Neuronal stem cell (in vitro differentiated cells): Measurements from ENCODE around the gene TCAIM.

Experiments used
- DNase-seq: peaks from one replicate; pipeline ENCODE4 v3.0.0-alpha.2; 2013; ENCODE audit warnings: low spot score
- H2AFZ ChIP-seq: one replicate; pipeline ENCODE4 v1.6.1; 2013; ENCODE audit warnings: mild to moderate bottlenecking, low read length, inconsistent platforms
- H2AK5ac ChIP-seq: 2 replicates; pipeline ENCODE4 v1.6.1; 2013; ENCODE audit warnings: low read depth, mild to moderate bottlenecking, inconsistent platforms, low read length, moderate library complexity, mixed read lengths
- H2BK120ac ChIP-seq: 2 replicates; pipeline ENCODE4 v1.6.1; 2013; ENCODE audit warnings: low read depth, mild to moderate bottlenecking, inconsistent platforms, low read length, moderate library complexity, mixed read lengths
- H2BK12ac ChIP-seq: one replicate; pipeline ENCODE4 v1.6.1; 2013; ENCODE audit warnings: low read length, inconsistent platforms
- H2BK15ac ChIP-seq: 2 replicates; pipeline ENCODE4 v1.6.1; 2013; ENCODE audit warnings: mild to moderate bottlenecking, low read length, inconsistent platforms, mixed read lengths
- H2BK5ac ChIP-seq: one replicate; pipeline ENCODE4 v1.6.1; 2013; ENCODE audit warnings: inconsistent platforms, mild to moderate bottlenecking, low read length, moderate library complexity
- H3K14ac ChIP-seq: one replicate; pipeline ENCODE4 v1.6.1; 2013; ENCODE audit warnings: low read length, inconsistent platforms
- H3K18ac ChIP-seq: 2 replicates; pipeline ENCODE4 v1.6.1; 2013; ENCODE audit warnings: low read length, inconsistent platforms
- H3K23ac ChIP-seq: 2 replicates; pipeline ENCODE4 v1.6.1; 2013; ENCODE audit warnings: low read depth, mild to moderate bottlenecking, mixed read lengths, low read length, inconsistent platforms; ENCODE audit not compliant: poor library complexity
- H3K27ac ChIP-seq: replicated peaks from 3 replicates; pipeline ENCODE4 v1.5.1; 2013; ENCODE audit warnings: low read length, inconsistent platforms
- H3K27me3 ChIP-seq, 3 experiments: 2 replicates each; pipeline ENCODE4 v1.6.1; 2013; ENCODE audit warnings: low read length in 3 of 3, mild to moderate bottlenecking in 2 of 3, inconsistent platforms in 1 of 3, low read depth in 1 of 3, mixed read lengths in 1 of 3, moderate library complexity in 1 of 3; ENCODE audit not compliant: control insufficient read depth in 3 of 3, insufficient read depth in 3 of 3
- H3K36me3 ChIP-seq, 2 donors: replicated peaks in 1 of 2; 2 replicates each; pipeline ENCODE4 v1.6.1; 2013; ENCODE audit warnings: low read length in 2 of 2; ENCODE audit not compliant: control insufficient read depth in 2 of 2, insufficient read depth in 2 of 2
- H3K4ac ChIP-seq: 2 replicates; pipeline ENCODE4 v1.6.1; 2013; ENCODE audit warnings: inconsistent platforms, mild to moderate bottlenecking, low read length, moderate library complexity
- H3K4me1 ChIP-seq, 2 donors: 1 replicate in 1 of 2; 2 replicates in 1 of 2; pipeline ENCODE4 v1.6.1; 2013; ENCODE audit warnings: low read length in 2 of 2, low read depth in 1 of 2; ENCODE audit not compliant: control insufficient read depth in 2 of 2, insufficient read depth in 1 of 2
- H3K4me2 ChIP-seq: one replicate; pipeline ENCODE4 v1.6.1; 2013; ENCODE audit warnings: mild to moderate bottlenecking, low read length, inconsistent platforms; ENCODE audit not compliant: insufficient read depth, poor library complexity, severe bottlenecking
- H3K4me3 ChIP-seq, 2 donors: 2 replicates each; pipeline ENCODE4 v1.5.1; 2013; ENCODE audit warnings: low read length in 2 of 2, mild to moderate bottlenecking in 2 of 2, inconsistent platforms in 1 of 2, moderate library complexity in 1 of 2
- H3K79me1 ChIP-seq: one replicate; pipeline ENCODE4 v1.6.1; 2013; ENCODE audit warnings: low read depth, mild to moderate bottlenecking, inconsistent platforms, low read length, moderate library complexity
- H3K9ac ChIP-seq: one replicate; pipeline ENCODE4 v1.6.1; 2013; ENCODE audit warnings: mild to moderate bottlenecking, low read depth, low read length, inconsistent platforms; ENCODE audit not compliant: poor library complexity
- H3K9me3 ChIP-seq, 2 donors: replicated peaks in 1 of 2; 2 replicates each; pipeline versions ENCODE3 to v1.6.1; 2013; ENCODE audit warnings: low read length in 2 of 2, mild to moderate bottlenecking in 2 of 2, inconsistent platforms in 1 of 2, low read depth in 1 of 2, mixed read lengths in 1 of 2, moderate library complexity in 1 of 2; ENCODE audit not compliant: control insufficient read depth in 2 of 2, insufficient read depth in 1 of 2
- H4K8ac ChIP-seq: one replicate; pipeline ENCODE4 v1.6.1; 2013; ENCODE audit warnings: low read depth, mild to moderate bottlenecking, inconsistent platforms, low read length, moderate library complexity
- H4K91ac ChIP-seq: one replicate; pipeline ENCODE4 v1.6.1; 2013; ENCODE audit warnings: low read length, low read depth, mild to moderate bottlenecking, inconsistent platforms; ENCODE audit not compliant: poor library complexity
- whole genome bisulfite sequencing, 2 donors: extraction: QIAGEN DNeasy Blood & Tissue Kit; methylation state at CpG; one replicate each; pipeline ENCODE4 v1.1.7; 2013; ENCODE audit warnings: missing lambda C conversion rate in 2 of 2, mixed read lengths in 1 of 2; ENCODE audit not compliant: insufficient read length in 2 of 2, insufficient replicate concordance in 1 of 2; ENCODE audit errors: extremely low coverage in 2 of 2; 5-methylcytosine and 5-hydroxymethylcytosine counted together

Gene TCAIM

DNA sequence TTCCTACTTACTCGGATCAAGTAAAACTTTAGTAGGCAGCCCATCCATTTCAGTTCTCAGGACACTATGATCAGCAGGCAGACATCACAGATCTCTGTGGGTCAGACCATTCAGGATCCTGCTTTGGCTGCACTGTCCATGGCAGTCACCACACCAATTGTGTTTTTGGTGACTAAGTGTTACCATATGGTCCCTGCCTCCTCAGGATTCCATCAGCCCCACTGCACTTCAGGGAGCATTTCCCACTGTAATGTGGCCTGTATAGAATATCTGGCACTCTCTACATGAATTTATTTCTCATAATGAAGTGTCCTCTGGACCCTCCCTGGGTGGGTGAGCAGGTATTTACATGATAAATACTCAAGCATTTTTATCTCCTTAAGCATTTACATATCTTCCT lies 97.6 kb downstream of the TCAIM start:
- no peak overlapping the region for H2BK15ac ChIP-seq
- H3K4me1 ChIP-seq: no peaks in the 10 kb centered on the region
- H3K36me3 ChIP-seq: peaks cover 7 to 21% of the 10 kb centered on the region in 2 donors
- no peak overlapping the region for H2AFZ ChIP-seq
- no peak overlapping the region for H2BK120ac ChIP-seq
- no peak for DNase-seq
- no peak overlapping the region for H3K4me2 ChIP-seq
- H3K4ac ChIP-seq: no peak overlapping the region
- H2BK12ac ChIP-seq: no peak overlapping the region
- no peak overlapping the region for H3K4me3 ChIP-seq
- no CpG with 5 or more reads among the region's 1 CpG for WGBS, 2 donors
- H3K23ac ChIP-seq: no peak overlapping the region
- H4K8ac ChIP-seq: no peak overlapping the region
- no peak overlapping the region for H3K18ac ChIP-seq
- H2BK5ac ChIP-seq: no peak overlapping the region
- no peak overlapping the region for H2AK5ac ChIP-seq
- H3K9me3 ChIP-seq: no peaks in the 10 kb centered on the region
- H3K14ac ChIP-seq: no peak overlapping the region
- no peak overlapping the region for H3K9ac ChIP-seq
- no peaks in the 10 kb centered on the region for H3K27me3 ChIP-seq
- no peak overlapping the region for H3K27ac ChIP-seq
- no peaks in the 10 kb centered on the region for H3K79me1 ChIP-seq
- H4K91ac ChIP-seq: no peak overlapping the region

GRCh38 chr3:44437800-44438199 lies 99.2 kb downstream of the TCAIM start:
- Histone ChIP-seq H3K9ac (no peak overlapping the region), H3K9me3 (no peaks in the 10 kb centered on the region), H3K27ac (no peak overlapping the region), H2AK5ac (no peak overlapping the region), H3K27me3 (no peaks in the 10 kb centered on the region), H3K4me2 (no peak overlapping the region), H2BK120ac (no peak overlapping the region), H3K79me1 (no peaks in the 10 kb centered on the region), H2BK12ac (no peak overlapping the region), H3K14ac (no peak overlapping the region), H3K18ac (no peak overlapping the region), H3K36me3 (peaks cover 13 to 37% of the 10 kb centered on the region in 2 donors), H2AFZ (no peak overlapping the region), H3K4me1 (no peaks in the 10 kb centered on the region), H4K91ac (no peak overlapping the region), H3K4ac (no peak overlapping the region), H3K4me3 (no peak overlapping the region), H2BK5ac (no peak overlapping the region), H4K8ac (no peak overlapping the region), H2BK15ac (no peak overlapping the region), H3K23ac (no peak overlapping the region)
- no peak for DNase-seq
- no CpG with 5 or more reads among the region's 7 CpGs for WGBS, 2 donors

DNA sequence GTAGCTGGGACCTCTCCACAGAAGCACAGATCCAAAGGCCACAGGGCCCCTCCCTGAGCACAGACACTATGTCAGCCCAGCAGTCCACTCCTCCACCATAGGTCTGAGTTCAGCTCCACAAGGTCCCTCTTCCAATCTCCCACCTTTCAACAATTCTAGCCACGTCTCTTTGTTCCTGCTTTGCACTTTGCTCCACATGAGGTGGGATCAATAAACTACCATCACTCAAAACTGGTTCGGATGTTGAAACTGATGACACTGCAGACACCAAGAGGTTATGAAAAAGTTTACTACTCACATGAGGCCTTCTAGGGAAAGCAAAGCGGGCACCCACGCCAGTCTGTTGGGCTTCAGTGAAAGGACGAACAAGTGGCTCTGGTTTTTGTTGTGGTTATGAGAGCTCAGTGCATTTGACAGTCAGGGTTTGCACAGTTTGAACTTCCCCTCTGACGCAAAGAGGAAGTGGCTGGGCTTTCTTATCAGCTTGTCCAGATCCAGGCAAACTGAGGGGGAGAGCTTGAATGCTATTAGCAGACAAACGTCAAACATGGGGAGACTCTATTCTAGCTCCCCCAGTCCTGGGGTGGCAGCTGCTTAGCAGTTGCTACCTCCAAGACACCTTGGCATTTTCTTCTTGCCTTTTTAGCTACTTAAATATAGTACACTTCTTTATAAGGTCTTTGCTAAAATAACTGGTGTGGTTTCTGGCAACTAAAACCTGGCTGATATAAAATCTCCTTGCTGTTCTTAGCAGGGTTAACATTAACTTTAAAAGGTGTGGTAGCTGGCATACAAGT lies 101.1 kb downstream of the TCAIM start:
- peaks cover 16 to 52% of the 10 kb centered on the region in 2 donors for H3K36me3 ChIP-seq
- no peak overlapping the region for H3K23ac ChIP-seq
- no peak overlapping the region for H2BK15ac ChIP-seq
- no peak overlapping the region for H3K14ac ChIP-seq
- H2BK5ac ChIP-seq: no peak overlapping the region
- H3K4me3 ChIP-seq: no peak overlapping the region
- no peak overlapping the region for H4K8ac ChIP-seq
- no peaks in the 10 kb centered on the region for H3K79me1 ChIP-seq
- no peaks in the 10 kb centered on the region for H3K4me1 ChIP-seq
- no peak for DNase-seq
- no peak overlapping the region for H3K4me2 ChIP-seq
- H2AFZ ChIP-seq: no peak overlapping the region
- no peak overlapping the region for H3K9ac ChIP-seq
- H3K9me3 ChIP-seq: no peaks in the 10 kb centered on the region
- no CpG with 5 or more reads among the region's 7 CpGs for WGBS, 2 donors
- H3K27ac ChIP-seq: no peak overlapping the region
- H2BK12ac ChIP-seq: no peak overlapping the region
- H2AK5ac ChIP-seq: no peak overlapping the region
- H2BK120ac ChIP-seq: no peak overlapping the region
- H3K4ac ChIP-seq: no peak overlapping the region
- no peaks in the 10 kb centered on the region for H3K27me3 ChIP-seq
- H3K18ac ChIP-seq: no peak overlapping the region
- no peak overlapping the region for H4K91ac ChIP-seq

DNA sequence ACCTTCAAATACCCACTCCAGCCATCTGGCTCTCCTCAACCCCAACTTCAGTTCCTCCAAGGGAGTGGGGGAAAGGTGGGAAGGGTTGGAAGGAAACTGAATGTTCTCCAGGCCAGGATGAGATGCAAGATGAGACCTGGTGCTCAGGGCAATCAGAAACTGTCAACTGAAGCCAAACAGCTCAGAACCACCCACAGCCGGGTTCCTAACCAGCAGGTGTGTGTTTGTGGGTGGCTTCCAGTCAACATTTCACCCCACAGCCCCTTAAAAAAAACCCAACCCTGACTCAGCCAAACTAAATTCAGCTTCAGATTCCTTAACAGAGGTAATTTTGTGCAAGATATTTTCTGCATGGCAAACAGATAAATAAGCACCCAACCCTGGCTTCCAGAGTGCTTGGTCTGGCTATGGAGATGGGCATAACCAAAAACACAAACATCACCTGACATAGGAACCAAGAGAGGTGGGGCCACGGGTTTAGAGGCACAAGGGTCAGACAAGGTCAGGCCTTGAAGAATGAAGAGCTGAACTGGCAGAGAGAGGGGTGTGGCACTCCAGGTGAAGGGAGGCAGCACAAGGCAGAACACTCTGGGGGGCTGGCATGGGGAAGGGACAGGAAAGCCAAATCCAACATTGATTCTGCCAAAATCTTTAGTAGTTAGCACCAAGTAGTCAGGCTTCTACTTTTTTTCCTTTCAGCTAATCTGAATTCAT lies 104.2 kb downstream of the TCAIM start:
- no peak overlapping the region for H2BK5ac ChIP-seq
- no CpG with 5 or more reads among the region's 2 CpGs for WGBS, 2 donors
- H2BK15ac ChIP-seq: no peak overlapping the region
- no peak overlapping the region for H2BK120ac ChIP-seq
- peaks cover 44 to 80% of the 10 kb centered on the region in 2 donors for H3K36me3 ChIP-seq
- H3K27me3 ChIP-seq: no peaks in the 10 kb centered on the region
- no peak overlapping the region for H3K4me3 ChIP-seq
- H3K9me3 ChIP-seq: peaks cover 8 to 13% of the 10 kb centered on the region in 2 donors
- DNase-seq: no peak
- H3K4ac ChIP-seq: no peak overlapping the region
- H2BK12ac ChIP-seq: no peak overlapping the region
- H2AFZ ChIP-seq: no peak overlapping the region
- no peaks in the 10 kb centered on the region for H3K79me1 ChIP-seq
- no peak overlapping the region for H3K4me2 ChIP-seq
- no peak overlapping the region for H3K18ac ChIP-seq
- H3K9ac ChIP-seq: no peak overlapping the region
- no peak overlapping the region for H4K91ac ChIP-seq
- H4K8ac ChIP-seq: no peak overlapping the region
- H3K27ac ChIP-seq: no peak overlapping the region
- no peak overlapping the region for H2AK5ac ChIP-seq
- H3K14ac ChIP-seq: no peak overlapping the region
- H3K4me1 ChIP-seq: no peaks in the 10 kb centered on the region
- H3K23ac ChIP-seq: no peak overlapping the region
